Keratinocyte (primary cell): ENCODE data around the gene SETD2. TPM values are rescaled to one million over a fixed set of nuclear protein-coding genes. Genes with fewer than 3 reads are reported as not detected.

ENCODE experiments used
- DNase-seq: peaks from one replicate; pipeline ENCODE4 v3.0.0-alpha.2; 2011; ENCODE audit warnings: low read depth, missing footprints, low spot score
- FAIRE-seq: peaks from 2 replicates; lab custom pipeline; 2011; peaks lifted over from hg19 to GRCh38; lab: Jason Lieb, UNC
- H2AFZ ChIP-seq: 2 replicates; pipeline ENCODE4 v1.6.0; 2012; ENCODE audit warnings: low read length, control low read depth, inconsistent platforms; ENCODE audit not compliant: control insufficient read depth
- H3K27ac ChIP-seq: 2 replicates; pipeline ENCODE4 v1.5.1; 2011; ENCODE audit warnings: low read length; ENCODE audit not compliant: control insufficient read depth, insufficient read depth
- H3K27me3 ChIP-seq: 3 replicates; pipeline ENCODE4 v1.6.0; 2011; ENCODE audit warnings: low read length; ENCODE audit not compliant: control insufficient read depth, insufficient read depth; ENCODE audit errors: extremely low read depth
- H3K36me3 ChIP-seq, 2 experiments: 2 replicates in 1 of 2; 3 replicates in 1 of 2; pipeline ENCODE4 v1.5.1; 2011; ENCODE audit warnings: low read length in 2 of 2, mild to moderate bottlenecking in 1 of 2; ENCODE audit not compliant: control insufficient read depth in 2 of 2, insufficient read depth in 2 of 2; ENCODE audit errors: extremely low read depth in 1 of 2
- H3K4me1 ChIP-seq: 3 replicates; pipeline ENCODE4 v1.5.1; 2011; ENCODE audit warnings: low read length; ENCODE audit not compliant: control insufficient read depth, insufficient read depth; ENCODE audit errors: extremely low read depth
- H3K4me2 ChIP-seq: 3 replicates; pipeline ENCODE4 v1.6.0; 2011; ENCODE audit warnings: low read depth, low read length; ENCODE audit not compliant: control insufficient read depth, insufficient read depth; ENCODE audit errors: extremely low read depth
- H3K4me3 ChIP-seq, 3 experiments: fragments of 200-600 bp in 1 of 3; sonication (generic) in 1 of 3; 2 replicates in 2 of 3; 3 replicates in 1 of 3; pipeline ENCODE4 v1.5.1; 2011 to 2016; ENCODE audit warnings: low read length in 3 of 3, mild to moderate bottlenecking in 3 of 3, control low read depth in 2 of 3, inconsistent platforms in 1 of 3, low read depth in 1 of 3, mixed read lengths in 1 of 3, mixed run types in 1 of 3, moderate library complexity in 1 of 3; ENCODE audit not compliant: control insufficient read depth in 2 of 3, insufficient read depth in 2 of 3; ENCODE audit errors: extremely low read depth in 1 of 3
- H3K79me2 ChIP-seq: 2 replicates; pipeline ENCODE4 v1.6.0; 2012; ENCODE audit warnings: low read length; ENCODE audit not compliant: control insufficient read depth, insufficient read depth
- H3K9ac ChIP-seq: 3 replicates; pipeline ENCODE4 v1.6.0; 2011; ENCODE audit warnings: low read length; ENCODE audit not compliant: control insufficient read depth, insufficient read depth; ENCODE audit errors: extremely low read depth
- H3K9me1 ChIP-seq: 3 replicates; pipeline ENCODE4 v1.6.0; 2011; ENCODE audit warnings: low read length; ENCODE audit not compliant: control insufficient read depth, insufficient read depth; ENCODE audit errors: extremely low read depth
- H3K9me3 ChIP-seq: 2 replicates; pipeline ENCODE4 v1.5.1; 2012; ENCODE audit warnings: low read depth, low read length; ENCODE audit not compliant: control insufficient read depth
- H4K20me1 ChIP-seq: 3 replicates; pipeline ENCODE4 v1.6.0; 2011; ENCODE audit warnings: low read length; ENCODE audit not compliant: control insufficient read depth, insufficient read depth; ENCODE audit errors: extremely low read depth
- CTCF ChIP-seq, 3 experiments: IDR thresholded peaks in 1 of 3; conservative IDR thresholded peaks in 1 of 3; optimal IDR thresholded peaks in 1 of 3; 2 replicates in 2 of 3; 3 replicates in 1 of 3; pipeline versions ENCODE3 to v1.5.1; 2011; ENCODE audit warnings: low read length in 3 of 3, mild to moderate bottlenecking in 3 of 3, moderate library complexity in 2 of 3, control low read depth in 1 of 3, inconsistent platforms in 1 of 3; ENCODE audit not compliant: insufficient read depth in 2 of 3; ENCODE audit errors: extremely low read depth in 1 of 3
- EZH2 ChIP-seq: IDR thresholded peaks from one replicate; pipeline ENCODE4 v1.6.1; 2012; ENCODE audit warnings: inconsistent platforms, mild to moderate bottlenecking, low read length, moderate library complexity
- dilution Hi-C: fragments of 300-500 bp; cut with MboI; formaldehyde crosslinking; loops from one replicate; pipeline ENCODE4 v1.7.0; 2020; ENCODE audit warnings: low sequenced_read_pairs; ENCODE audit not compliant: extremely low pct_ligation_motif_present
- polyA plus RNA-seq, 5 experiments: library from polyadenylated mRNA; depleted of rRNA in 3 of 5; stranded (reverse) in 3 of 5; stranded (forward) in 1 of 5; unstranded in 1 of 5; fragments of >200 nt; gene quantifications; 1 replicate in 1 of 5; 2 replicates in 3 of 5; 3 replicates in 1 of 5; pipeline versions ENCODE4 v1.2.1 to v1.2.3, GENCODE V29; 2011 to 2012; ENCODE audit warnings: missing spikeins in 2 of 5, low read depth in 1 of 5, low replicate concordance in 1 of 5

Gene SETD2
- polyA plus RNA-seq, 1 donor (not counting 4 experiments of a cell fraction or from before 2014, with no cell fraction given), result 23.3 TPM

DNA sequence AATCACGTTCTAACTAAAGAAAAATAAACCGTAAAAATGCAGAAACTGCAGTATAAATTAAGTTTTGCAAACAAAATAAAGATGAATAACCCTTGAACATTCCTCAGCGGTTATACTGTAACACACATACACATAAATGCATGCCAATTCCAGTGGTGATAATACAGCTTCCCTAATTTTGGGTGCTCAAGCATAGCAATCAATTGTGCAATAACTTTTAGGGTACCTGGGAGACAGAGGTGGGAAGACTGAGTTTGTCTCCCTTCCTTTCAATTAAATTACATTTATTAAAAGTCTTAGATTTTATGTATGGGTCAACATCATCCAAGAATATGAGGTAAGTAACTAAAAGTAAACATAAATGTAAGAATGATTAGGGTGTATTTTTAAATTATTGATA lies 71.8 kb downstream of the SETD2 start:
- Histone ChIP-seq H3K27ac (no peak overlapping the region), H3K9me1 (no peaks in the 10 kb centered on the region), H3K36me3 (peaks cover 3 to 16% of the 10 kb centered on the region in 2 experiments), H3K4me2 (no peak overlapping the region), H4K20me1 (no peaks in the 10 kb centered on the region), H2AFZ (no peak overlapping the region), H3K9me3 (no peaks in the 10 kb centered on the region), H3K9ac (no peak overlapping the region), H3K27me3 (no peaks in the 10 kb centered on the region), H3K4me3 (no peak overlapping the region), H3K4me1 (peaks cover 3% of the 10 kb centered on the region), H3K79me2 (peaks cover 8% of the 10 kb centered on the region)
- TF ChIP-seq EZH2, result no peak
- TF ChIP-seq CTCF (optimal IDR thresholded peaks at IDR 0.05 in 1 of 3, IDR thresholded peaks at IDR 0.05 in 1 of 3, conservative IDR thresholded peaks at IDR 0.05 in 1 of 3; ENCODE audit: extremely low read depth in 1 of 3, insufficient read depth in 2 of 3, low read length in 3 of 3), result no peak
- no peak for DNase-seq
- dilution Hi-C loops, result no loop called here
- FAIRE-seq, result no peak

- peaks cover 5 to 18% of the 10 kb centered on the region in 2 experiments for H3K36me3 ChIP-seq
- dilution Hi-C loops, result no loop called here
- no peaks in the 10 kb centered on the region for H3K9me3 ChIP-seq
- H3K4me2 ChIP-seq, result no peak overlapping the region
- H3K27me3 ChIP-seq, result no peaks in the 10 kb centered on the region
- H3K9ac ChIP-seq, result no peak overlapping the region
- no peak overlapping the region for H2AFZ ChIP-seq
- no peaks in the 10 kb centered on the region for H4K20me1 ChIP-seq
- peaks cover 4% of the 10 kb centered on the region for H3K79me2 ChIP-seq
- H3K9me1 ChIP-seq, result no peaks in the 10 kb centered on the region
- H3K27ac ChIP-seq, result no peak overlapping the region
- no peaks in the 10 kb centered on the region for H3K4me1 ChIP-seq
- no peak for DNase-seq
- TF ChIP-seq EZH2 (no peak), CTCF (optimal IDR thresholded peaks at IDR 0.05 in 1 of 3, IDR thresholded peaks at IDR 0.05 in 1 of 3, conservative IDR thresholded peaks at IDR 0.05 in 1 of 3; ENCODE audit: extremely low read depth in 1 of 3, insufficient read depth in 2 of 3, low read length in 3 of 3) (no peak)
- no peak for FAIRE-seq
- no peak overlapping the region for H3K4me3 ChIP-seq
Observed at GRCh38 chr3:47089630-47090029, 74.3 kb downstream of the SETD2 start.
